ENCODE data around the gene TBX18.

TBX18 gene

DNA sequence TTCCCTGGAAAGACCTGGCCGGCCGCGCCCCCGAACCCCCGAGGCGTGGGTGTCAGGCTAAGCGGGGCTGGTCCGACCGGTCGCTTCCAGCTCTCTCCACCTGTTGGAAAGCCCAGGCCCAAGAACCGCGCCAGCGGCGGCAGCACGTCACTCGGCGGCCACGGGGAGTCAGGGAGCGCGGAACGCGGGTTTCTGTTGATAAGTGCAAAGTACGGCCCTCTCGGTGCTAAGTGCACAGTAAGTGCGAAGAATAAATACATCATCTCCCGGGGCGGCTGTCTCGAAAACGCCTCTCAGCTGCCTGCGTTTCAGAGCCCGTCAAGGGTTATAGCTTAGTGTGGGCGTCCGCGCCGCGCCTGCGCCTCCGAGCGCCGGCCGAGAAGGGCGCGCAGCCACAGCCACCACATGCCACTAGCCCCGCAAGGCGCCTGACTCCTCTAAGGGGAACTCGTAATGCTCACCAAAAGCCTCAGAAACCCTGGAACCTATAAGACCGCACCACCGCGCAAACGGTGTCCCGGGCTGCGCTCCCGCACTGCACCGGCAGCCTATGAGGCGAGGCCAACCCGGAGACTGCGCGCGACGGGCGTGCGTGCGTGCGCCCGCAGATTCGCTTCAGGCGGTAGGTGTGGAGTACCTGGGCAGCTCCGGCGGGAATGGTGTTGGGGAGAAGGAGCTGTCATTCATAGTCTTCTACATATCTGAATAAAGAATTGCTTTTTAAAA, 9.2 kb upstream of the TBX18 start:
- TF ChIP-seq, protein P1, sequence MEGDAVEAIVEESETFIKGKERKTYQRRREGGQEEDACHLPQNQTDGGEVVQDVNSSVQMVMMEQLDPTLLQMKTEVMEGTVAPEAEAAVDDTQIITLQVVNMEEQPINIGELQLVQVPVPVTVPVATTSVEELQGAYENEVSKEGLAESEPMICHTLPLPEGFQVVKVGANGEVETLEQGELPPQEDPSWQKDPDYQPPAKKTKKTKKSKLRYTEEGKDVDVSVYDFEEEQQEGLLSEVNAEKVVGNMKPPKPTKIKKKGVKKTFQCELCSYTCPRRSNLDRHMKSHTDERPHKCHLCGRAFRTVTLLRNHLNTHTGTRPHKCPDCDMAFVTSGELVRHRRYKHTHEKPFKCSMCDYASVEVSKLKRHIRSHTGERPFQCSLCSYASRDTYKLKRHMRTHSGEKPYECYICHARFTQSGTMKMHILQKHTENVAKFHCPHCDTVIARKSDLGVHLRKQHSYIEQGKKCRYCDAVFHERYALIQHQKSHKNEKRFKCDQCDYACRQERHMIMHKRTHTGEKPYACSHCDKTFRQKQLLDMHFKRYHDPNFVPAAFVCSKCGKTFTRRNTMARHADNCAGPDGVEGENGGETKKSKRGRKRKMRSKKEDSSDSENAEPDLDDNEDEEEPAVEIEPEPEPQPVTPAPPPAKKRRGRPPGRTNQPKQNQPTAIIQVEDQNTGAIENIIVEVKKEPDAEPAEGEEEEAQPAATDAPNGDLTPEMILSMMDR (IDR thresholded peaks at IDR 0.05; ENCODE audit: low read depth, low read length, missing control alignments) = no peak
- DNase-seq (ENCODE audit: low read depth) = no peak
- H3K4me3 ChIP-seq (ENCODE audit: low read depth, low read length) = no peak overlapping the region

DNA sequence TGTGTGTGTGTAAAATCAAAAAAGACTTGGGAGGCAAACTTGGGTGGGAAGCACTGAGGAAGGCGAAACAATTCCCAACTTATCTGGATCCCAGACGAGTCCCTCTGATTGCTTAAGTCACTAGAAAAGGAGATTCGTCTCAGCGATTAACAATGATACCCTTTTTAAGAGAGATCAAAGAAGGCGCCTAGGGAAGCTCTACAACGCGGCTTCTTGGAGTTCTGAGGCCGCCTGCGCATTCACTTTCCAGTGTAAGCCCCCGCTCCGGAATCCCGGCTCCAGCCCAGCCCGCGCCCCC, 8.7 kb upstream of the TBX18 start:
- DNase-seq (ENCODE audit: low read depth) = no peak
- TF ChIP-seq, protein P1 (IDR thresholded peaks at IDR 0.05; ENCODE audit: low read depth, low read length, missing control alignments) = no peak
- no peak overlapping the region for H3K4me3 ChIP-seq (ENCODE audit: low read depth, low read length)

DNA sequence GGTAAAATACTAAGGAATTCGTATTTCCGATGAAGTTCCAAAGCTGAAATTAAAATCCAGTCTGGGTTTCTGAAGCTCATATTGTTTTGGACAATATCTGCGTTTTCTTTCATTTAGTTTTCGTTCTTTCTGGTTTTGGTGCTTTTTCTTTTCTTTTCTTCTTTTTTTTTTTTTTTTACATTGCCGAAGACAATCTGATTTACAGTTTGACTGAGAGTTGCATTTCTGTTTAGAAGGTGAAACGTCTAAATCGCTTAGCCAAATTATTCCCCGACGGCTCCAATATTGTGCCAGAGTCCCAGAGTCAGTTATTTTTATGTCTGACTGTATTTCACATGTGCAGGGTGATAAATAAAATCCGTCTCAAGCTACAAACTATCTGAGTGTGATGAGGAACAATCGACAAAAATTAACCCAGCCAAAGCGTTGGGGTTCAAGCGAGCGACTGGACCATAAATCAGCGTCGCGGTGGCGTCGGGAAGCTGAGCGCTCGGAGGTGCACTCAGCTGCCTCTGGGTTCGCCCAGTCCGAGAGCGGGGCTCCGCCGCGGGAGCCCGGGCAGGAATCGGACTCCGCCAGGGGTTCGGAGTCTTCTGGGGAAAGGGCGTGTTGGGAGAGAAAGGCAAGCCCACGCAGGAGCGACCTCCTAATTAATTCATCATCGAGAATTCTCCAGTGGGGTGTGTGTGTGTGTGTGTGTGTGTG, 8.2 kb upstream of the TBX18 start:
- DNase-seq (ENCODE audit: low read depth) = no peak
- TF ChIP-seq, protein P1 (IDR thresholded peaks at IDR 0.05; ENCODE audit: low read depth, low read length, missing control alignments) = no peak
- H3K4me3 ChIP-seq (ENCODE audit: low read depth, low read length) = no peak overlapping the region

DNA sequence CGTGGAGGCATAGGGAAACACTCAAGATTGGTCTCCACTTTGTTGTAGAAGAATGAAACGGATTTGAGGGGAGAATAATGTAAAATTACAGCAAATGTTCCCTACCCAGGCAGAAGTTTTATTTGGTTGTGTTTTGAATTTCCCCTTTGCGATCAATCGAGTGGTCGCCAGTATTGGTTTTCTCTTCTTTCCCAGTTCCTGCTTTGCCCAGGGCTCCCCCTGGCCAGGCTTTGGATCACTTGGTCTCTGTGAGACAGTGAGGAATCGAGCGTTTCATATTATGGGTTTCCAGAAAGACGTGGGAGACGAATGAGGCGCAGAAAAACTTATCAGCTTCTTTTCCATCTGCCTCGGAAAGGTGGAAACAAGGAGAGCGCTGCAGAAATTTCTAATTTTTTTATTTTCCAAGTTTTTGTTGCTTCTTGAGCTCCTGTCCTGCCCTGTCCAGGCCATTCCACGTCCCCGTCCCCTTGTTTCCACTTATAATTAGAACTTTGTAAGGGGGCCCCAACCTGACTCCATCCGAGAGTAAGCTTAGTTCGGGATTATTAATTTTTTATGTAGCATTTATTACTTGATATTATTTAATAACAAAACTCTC, 7.5 kb upstream of the TBX18 start:
- TF ChIP-seq, protein P1 (IDR thresholded peaks at IDR 0.05; ENCODE audit: low read depth, low read length, missing control alignments) = no peak
- no peak for DNase-seq (ENCODE audit: low read depth)
- H3K4me3 ChIP-seq (ENCODE audit: low read depth, low read length) = no peak overlapping the region

DNA sequence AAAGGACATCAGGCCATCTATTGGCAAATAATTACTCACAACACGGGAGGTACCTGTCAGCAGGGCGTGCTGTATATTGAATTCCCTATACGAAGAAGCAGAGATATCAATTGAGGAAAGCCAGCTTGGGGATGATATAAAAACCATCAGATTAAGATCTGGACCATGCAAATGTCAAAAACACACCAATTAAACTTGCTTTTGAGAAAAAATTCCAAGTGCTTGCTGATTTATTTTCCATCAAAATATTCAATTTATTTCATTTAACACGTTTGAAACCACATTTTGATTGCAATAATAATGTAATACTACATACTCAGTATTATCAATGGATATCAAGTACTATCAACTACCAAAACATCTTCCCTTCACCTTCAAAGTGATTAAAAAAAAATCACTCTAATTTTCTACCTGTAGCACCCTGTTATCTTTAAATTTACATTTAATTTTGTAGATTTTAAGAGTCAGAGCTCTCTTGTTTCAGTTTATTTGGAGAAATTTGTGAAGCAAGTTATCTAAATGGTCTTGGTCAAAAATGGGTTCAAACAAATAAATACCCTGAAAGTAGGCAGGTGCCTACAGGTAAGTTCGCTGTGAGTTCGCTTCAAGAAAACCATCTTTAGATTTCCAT, 6.8 kb upstream of the TBX18 start:
- DNase-seq (ENCODE audit: low read depth) = no peak
- TF ChIP-seq, protein P1 (IDR thresholded peaks at IDR 0.05; ENCODE audit: low read depth, low read length, missing control alignments) = no peak
- no peak overlapping the region for H3K4me3 ChIP-seq (ENCODE audit: low read depth, low read length)

DNA sequence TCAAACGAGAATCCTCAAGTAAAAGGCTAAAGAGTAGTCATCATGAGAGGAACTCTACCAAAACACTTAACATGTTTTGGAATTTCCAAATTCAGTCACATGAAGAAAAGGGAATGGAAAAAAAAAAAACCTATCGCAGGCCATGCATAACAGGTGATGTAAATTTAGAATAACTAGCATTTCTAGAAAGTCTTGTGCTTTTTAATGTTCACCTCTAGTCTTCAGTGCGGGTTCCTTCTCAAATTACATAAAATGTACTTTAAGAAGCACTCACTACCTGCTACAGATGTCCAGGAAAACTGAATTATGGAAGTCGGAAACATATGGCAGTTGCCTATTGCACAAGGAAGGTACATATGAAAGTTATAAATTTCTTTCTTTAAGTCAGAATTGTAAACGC, 6.1 kb upstream of the TBX18 start:
- TF ChIP-seq, protein P1 (IDR thresholded peaks at IDR 0.05; ENCODE audit: low read depth, low read length, missing control alignments) = no peak
- DNase-seq (ENCODE audit: low read depth) = no peak
- H3K4me3 ChIP-seq (ENCODE audit: low read depth, low read length) = no peak overlapping the region
